ENCODE results near the gene IP6K3.

The IP6K3 gene

DNA sequence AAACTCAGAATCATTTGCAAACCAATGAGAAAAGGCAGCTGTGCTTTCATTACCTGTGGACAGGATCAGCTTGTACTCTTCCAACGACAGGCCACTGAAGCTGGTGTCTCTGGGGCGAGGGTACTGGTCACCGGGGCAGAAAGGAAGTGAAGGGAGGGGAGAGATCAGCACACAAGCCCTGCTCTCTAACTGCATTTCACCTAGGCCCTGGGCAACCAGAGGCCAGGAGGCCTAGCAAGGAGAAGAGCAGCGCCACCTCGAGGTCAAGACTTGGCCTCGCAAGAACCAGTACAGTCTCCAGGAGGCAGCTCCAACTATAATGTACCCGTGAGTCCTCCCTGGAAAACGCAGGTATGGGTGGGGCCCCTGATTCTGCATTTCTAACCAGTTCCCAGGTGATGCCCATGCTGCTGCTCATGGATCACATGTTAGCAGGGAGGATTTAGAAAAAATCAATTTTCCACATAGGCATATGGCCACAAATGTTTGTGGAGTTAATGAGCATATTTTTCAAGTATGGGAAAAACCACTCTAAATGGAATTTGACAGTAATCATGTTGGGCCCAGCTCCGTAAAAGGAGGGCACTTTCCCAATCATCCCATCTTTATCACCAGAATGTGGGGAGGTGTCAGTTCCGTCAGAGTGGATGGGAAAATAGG is 46.2 kb downstream of the IP6K3 start:
- peak; percentile 31 for DNase-seq

DNA sequence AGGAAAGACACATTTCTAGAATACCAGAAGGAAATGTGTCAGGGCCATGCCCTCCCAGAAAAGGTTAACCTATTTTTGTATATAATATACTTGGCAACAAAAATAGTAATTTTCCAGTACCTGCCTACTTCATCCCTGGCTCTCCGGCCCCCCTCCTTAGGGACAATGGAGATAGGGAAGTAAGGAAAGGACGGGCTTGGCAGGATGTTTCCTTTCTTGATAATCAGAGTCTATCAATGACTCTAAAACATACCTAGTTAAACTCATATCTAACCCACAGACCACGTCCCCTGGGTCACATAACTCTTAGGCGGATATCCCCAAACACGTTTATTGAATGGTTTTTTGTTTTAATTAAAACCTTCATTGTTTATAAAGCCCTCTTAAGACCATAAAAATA is 47.0 kb downstream of the IP6K3 start:
- DNase-seq = no peak

DNA sequence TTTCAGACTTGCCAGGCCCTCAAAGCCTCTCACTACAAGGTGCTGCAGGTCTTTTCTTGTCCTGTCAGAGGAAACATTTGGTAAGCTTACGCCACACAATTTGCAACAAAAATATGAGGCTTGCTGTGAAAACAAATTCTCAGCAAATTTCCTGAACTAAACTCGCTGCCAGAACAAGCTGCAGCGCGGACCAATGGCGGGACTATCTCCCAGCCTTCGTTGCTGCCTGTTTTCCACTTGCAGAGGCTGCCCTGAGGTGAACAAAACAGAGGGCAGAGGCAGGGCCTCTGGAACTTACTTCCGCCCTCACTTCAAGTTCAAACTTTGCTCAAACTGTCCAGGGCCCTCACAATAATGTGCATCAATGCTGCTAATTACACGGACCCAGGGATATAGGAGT is 47.6 kb downstream of the IP6K3 start:
- no peak for DNase-seq

DNA sequence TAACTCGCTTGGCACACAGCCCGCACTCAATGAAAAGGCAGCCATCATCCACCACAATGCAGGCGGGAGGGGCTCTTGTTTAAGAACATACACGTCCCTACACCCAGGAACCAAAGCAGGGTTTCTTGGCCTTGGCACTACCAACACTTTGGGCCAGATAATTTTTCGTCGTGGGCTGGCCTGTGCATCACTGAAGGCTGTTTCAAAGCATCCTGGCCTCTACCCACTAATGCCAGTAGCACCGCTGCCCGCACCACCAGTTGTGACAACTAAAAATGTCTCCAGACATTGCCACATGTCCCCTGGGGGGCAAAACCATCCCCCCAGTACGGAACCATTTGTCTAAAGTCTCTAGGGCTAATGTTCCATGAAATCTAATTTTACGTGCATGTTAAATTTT is 48.2 kb downstream of the IP6K3 start:
- no peak for DNase-seq

DNA sequence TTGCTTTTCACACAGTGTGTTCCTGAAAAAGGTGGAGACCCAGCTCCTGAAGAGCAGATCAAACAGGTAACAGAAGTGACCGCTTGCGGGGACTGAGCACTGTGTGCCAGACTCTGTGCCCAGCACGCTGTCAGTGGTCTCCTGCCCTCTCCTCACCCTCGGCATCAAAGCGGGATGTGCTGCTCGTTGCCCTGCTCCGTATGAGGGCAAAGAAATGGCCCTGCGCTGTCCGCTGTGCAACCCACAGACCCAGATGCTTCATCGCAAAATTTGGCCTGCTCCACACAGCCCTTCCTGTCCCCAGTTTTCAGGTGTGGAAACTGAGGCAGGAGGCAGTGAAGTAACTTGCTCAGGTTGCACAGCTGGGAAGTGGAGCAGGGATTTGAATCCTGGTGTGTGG is 48.9 kb downstream of the IP6K3 start:
- DNase-seq = no peak

DNA sequence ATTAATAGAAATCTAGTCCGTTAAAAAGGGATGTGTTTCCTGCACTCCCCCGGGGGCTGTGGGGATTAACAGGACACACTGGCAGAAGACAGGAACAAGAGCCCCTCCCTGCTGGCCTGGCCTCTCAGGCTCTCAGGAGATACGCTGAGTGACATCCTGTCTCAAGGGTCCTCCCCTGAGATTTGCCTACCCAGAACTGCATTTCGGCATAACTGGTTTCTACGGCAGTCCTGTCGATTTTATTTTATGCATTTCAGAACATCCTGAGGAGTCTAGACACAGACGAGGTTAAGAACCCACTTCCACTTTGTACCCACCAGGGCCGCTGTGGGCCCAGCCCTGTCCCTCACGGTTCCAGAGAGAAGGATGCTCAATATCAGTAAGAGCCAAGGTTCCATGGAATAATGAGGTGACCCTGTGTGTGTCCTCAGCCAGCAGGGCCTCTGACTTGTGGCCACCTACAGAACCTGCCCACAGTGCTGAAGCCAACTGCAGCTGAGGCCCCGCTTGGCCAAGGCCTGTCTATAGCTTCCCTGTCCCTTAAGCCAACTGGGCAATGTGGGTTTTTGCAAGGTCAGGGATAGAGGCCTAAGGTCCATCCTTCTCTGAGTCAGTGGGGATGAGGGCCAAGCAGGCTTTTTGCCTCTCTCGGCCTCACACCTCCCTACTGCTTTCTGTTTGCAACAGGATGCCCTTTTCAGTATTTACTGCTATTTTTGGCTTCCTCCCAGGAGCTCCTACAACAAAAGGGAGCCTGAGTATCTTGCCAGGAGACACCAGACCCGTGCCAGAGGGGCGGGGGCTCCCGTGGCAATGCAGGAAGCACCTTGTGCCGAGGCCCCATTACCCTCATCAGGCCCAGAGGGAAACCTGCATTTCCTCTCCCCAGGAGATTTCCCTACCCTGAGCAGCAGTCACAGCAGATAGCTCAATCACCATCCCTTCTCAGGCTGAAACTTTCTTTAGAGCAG is 49.9 kb downstream of the IP6K3 start:
- no peak for DNase-seq

DNA sequence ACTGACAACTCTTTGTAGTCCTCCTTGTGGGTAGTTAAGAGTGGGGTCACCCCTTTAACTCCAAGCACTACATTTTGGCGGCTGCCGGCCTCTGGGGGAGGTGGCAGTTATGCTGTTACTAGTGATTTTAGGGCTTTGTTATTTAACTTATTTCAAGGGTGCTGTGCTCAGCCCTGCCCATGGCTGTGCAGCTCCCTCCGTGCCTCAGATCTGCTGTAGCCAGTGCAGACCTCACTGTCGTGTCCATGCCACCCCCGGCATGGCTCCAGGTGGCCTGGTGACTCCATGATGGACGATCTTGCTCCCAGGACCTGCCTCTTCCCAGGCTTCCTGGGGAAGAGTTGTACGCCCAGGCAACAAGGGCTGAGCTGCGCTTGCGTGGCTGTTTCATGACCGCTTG is 50.6 kb downstream of the IP6K3 start:
- no peak for DNase-seq

DNA sequence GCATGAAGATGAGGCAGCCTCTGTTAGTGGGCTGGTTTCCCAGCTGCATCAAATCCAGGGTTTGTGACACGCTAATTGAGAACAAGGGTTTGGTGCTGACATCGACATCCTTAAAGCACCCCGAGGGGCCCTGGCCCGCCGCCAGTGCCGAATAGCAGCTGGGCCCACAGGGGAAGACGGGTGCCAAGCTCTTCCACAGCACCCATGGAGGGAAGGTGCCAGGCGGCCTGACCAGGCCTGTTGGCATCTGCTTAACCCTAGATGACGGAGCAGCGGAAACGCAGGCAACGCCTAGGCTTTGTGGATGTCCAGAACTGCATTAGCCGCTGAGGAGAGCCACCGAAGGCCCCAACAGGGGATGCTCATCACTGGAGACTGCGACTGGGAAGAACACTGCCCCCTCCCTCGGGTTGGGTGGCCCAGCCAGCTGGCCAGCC is 51.2 kb downstream of the IP6K3 start:
- DNase-seq = no peak

DNA sequence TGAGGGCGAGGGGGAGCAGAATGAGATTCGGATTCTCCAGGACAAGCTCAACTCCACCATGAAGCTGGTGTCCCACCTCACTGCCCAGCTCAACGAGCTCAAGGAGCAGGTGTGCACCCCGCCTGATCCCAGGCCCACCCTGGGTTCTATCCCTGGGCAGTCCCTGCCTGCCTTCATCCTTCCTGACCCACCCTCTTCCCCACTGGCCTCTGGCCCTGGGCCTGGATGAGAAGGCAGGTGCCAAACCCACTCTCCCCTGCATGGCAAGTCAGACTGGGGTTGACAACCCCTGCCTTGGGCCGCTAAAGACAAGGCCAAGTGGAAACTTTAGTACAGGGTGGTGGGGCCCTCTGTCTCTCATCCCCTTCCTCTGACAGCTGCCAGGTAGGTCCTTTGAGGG is 51.7 kb downstream of the IP6K3 start:
- no peak for DNase-seq

DNA sequence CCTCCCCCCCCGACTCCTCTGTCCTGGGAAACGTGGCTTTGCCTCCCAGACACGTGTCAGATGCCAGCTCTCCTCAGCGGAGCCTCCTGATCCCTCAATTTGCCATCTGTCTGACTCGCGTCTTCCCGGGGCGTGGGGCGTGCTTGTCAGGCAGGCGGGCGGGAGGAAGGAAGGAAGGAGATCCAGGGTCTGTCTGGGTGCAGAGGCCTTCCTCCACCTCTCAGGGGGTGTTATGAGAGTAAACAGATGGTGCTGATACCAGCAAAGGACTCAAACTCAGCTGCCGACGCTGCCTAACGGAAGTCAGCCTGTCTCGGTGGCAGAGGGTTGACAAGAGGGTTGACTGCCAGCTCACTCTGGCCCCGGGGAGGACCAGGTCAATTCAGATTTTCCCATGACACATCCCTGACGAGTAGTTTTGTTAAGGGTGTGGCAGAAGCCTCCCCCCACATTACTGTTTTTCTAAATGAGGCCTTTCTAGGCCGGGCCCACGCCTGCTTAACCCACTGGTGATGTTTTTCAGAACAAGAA is 52.2 kb downstream of the IP6K3 start:
- no peak for DNase-seq

DNA sequence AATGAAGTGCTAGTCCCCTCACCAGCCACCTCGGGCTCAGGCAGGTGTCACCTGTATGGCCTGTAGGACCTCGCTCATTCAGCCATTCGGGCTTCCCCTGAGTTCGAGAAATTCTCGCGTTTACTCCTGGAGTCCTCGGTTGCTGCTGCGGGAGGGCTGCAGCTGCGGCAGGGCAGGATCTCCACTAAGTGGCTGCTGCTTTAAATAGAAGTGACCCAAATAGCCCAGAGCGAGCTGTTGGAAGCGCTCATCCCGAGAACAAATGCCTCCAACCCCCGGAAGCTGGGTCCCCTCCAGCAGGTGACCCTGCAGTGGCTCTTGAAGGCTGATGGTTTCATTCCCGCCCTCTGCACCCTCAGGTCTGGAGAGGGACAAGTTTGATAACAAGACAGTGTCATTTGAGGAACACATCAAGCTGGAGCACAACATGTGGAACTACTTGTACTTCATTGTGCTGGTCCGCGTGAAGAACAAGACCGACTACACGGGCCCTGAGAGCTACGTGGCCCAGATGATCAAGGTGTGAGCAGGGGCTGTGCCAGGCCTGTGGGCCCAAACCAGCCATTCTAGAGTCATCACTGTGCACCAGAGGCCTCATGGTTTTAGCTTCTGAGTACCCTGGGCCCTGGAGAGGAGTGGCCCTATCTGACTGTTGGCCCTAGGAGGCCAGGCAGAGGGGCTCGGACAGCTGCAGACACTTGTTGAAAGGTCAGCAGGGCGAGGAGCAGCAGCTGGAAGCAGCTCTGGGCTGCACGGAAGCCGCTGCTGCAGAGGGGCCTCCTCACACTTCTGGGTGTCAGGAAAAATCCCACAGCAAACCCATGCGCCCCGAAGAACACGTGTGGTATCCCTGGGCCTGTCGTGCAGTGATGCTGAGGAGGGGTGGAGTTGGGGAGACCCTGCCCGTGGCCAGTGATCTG is 53.3 kb downstream of the IP6K3 start:
- no peak for DNase-seq

DNA sequence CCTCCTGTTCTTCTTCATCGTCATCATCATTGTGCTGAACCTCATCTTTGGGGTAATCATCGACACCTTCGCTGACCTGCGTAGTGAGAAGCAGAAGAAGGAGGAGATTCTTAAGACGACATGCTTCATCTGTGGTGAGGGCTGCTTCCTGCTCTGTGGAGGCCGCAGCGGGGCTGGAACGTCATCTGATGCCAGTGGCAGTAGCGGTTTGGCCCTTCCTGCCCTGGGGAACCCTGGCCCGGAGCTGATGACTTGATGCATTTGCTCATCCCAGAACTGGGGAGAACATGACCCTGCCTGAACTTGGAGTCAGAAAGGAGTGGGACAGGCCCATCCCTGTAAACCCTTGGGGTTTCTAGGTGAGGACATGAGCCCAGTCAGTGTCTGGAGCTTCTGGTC is 53.9 kb downstream of the IP6K3 start:
- DNase-seq = no peak

DNA sequence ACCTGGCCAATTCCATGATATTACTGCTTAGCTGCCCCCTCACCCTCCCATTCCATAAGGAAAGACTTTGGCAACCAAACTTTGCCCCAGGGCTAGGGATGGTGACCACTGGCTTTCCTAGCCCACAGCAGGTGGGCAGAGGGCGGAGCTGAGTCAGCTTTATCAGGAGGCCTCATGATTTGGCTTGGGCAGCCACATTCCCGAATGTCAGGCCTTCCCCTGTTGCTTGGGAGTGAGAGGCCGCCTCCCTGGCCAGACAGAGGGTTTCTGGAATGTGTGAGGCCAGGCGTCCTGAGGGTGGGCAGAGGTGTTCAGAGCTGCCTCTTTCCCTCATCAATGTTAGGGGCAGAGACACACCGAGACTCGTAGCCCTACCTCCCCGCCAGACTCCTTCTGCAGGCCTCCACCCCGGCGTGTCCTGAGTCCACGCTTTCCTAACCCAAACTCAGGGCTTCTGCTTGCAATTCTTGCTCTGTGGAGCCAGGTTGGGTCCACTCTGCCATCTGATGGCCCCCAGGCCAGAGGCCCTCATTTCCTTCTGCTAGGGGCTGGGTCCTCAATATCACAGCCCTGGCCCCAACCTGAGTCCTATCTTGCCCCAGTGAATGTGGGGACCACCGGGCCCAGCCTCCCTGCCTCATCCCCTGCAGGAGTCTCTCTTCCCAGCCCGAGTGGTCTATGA is 54.5 kb downstream of the IP6K3 start:
- DNase-seq = no peak

DNA sequence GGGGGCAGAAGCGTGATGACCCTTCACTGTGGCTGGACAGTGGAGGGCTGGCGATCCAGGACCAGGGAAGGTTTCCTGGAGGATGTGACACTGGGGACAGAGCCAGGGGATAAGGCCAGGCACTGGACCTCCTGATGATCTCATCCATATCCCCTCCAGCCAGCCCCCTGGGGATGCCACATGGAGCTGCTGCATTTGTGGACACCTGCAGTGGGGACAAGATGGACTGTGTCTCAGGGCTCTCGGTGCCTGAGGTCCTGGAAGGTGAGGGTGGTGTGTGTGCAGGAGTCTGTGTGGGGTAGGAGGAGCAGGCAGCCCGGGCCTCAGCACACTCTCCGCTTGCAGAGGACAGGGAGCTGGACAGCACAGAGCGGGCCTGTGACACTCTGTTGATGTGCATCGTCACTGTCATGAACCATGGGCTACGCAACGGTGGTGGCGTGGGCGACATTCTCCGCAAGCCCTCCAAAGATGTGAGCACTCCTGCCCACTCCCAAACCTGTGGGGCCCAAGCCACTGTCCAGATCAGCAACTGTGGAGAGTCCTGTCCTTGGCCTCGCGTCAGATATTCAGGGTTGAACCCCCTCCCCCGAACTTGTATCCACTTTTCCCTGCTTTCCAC is 55.1 kb downstream of the IP6K3 start:
- no peak for DNase-seq

DNA sequence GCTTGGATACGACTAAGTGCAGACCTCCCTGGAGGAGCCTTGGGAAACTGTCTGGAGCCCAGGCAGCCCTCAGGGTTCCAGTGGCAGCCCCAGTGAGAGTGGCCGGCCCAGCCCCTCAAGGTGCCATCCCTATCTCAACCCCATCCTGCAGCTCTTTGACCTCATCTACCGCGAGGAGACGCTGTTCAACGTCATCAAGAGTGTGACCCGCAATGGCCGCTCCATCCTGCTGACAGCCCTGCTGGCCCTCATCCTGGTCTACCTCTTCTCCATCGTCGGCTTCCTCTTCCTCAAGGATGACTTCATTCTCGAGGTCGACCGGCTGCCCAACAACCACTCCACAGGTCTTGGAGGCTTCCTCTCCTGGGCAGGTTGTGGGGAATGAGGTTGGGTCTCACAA is 55.9 kb downstream of the IP6K3 start:
- DNase-seq = no peak

DNA sequence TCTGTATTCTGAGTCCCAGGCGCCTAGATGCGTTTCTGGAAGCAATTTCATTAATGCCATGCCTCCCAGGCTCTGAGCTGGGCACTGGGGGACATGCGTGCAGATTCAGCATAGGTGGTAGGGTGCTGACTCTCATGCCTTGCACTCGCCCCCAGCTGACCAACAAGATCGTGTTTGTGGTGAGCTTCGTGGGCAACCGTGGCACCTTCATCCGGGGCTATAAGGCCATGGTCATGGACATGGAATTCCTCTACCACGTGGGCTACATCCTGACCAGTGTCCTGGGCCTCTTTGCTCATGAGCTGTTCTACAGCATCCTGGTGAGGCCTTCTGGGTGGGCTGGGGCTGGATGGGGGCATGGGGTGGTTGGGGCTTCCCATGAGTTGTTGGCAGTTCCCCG is 56.8 kb downstream of the IP6K3 start:
- DNase-seq = no peak

DNA sequence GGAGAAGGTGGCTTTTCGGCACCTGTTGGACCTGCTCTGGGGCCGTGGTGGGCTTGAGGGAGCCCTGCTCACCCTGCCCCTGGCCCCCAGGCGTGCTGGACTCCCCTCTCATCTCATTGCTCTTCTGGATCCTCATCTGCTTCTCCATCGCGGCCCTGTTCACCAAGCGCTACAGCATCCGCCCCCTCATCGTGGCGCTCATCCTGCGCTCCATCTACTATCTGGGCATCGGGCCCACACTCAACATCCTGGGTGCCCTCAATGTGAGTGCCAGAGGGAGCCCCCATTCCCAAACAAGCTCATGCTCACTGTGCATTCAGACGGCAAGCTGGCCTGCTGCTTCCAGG is 57.6 kb downstream of the IP6K3 start:
- no peak for DNase-seq

DNA sequence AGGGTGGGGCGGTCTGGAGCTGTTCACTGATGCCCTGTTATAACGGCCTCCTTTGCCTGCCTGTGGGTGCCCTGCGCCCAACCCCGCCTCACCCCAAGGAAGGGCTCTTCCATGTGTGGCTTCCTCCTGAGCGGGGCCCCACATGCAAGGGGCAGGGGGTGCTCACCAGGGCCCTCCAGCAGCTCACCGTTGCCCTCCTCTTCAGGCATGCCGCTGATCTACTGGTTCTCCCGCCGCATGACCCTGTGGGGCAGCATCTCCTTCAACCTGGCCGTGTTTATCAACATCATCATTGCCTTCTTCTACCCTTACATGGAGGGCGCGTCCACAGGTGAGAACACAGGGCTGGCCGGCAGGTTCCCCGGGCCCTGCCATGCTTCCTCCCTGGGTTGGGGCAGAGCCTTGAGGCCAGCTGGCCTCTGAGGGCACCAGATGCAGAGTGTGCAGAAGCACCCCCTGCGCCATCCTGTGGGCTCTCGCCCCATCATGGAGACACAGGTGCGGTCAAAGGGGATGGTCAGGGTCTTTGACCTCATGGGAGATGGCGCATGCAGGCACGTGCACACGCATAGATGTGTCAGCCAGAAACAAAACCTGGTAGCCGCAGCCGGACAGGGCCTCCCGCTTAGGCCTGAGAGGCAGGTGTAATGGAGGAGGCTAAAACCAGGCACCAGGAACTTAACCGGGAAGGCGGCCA is 58.1 kb downstream of the IP6K3 start:
- no peak for DNase-seq

DNA sequence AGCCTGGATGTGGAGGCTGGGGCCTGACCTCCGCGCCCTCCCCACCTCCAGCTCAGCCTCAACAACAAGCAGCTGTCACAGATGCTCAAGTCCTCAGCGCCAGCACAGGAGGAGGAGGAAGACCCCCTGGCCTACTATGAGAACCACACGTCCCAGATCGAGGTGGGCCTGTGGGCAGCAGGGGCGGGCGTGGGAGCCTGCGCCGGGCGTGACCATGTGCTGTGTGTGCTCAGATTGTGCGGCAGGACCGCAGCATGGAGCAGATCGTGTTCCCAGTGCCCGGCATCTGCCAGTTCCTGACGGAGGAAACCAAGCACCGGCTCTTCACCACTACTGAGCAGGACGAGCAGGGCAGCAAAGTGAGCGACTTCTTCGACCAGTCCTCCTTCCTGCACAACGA is 58.7 kb downstream of the IP6K3 start:
- DNase-seq = no peak

DNA sequence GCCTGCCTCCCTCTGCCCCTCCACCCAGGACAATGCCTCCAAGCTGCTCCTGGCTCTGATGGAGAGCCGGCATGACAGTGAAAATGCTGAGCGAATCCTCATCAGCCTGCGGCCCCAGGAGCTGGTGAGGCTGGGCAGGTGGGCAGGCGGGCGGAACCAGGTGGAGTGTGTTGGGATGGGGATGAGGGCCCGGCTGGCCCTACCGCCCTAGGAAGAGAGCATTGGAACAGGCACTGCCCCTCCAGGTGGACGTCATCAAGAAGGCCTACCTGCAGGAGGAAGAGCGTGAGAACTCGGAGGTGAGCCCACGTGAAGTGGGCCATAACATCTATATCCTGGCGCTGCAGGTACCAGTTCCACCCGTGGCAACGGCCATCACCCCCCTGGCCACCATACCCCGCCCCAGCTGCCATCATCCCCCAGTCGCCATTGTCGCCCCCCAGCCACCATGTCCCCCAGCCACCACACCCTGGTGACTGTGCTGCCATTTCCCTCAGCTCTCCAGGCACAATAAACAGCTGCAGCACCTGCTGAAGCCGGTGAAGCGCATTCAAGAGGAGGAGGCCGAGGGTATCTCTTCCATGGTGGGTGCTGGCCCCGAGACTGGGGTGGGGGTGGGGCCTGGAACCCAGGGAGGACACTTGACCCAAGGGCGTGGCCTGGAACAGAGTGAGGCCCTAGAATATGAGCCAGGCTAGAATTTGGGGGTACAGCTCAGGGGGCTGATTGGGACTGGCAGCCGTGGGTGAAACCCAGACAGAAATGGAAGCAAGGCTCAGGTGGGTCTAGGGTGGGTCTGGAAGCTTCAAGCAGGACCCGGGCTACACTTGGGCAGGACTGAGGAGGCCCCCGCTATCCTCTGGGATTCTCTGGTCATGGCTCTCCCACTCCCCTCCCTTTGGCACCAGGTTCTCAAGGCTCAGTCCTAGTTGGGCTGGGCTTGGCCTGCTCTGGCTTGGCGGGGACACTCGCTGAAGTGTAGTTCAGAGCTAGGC is 59.4 kb downstream of the IP6K3 start:
- no peak for DNase-seq
